Measurements from ENCODE around the gene ODAD4.

ODAD4 gene

GRCh38 chr17:41972571-41973407, 42.4 kb downstream of the ODAD4 start:
- no peak for DNase-seq

GRCh38 chr17:41973408-41973811, 43.0 kb downstream of the ODAD4 start:
- no peak for DNase-seq

- no peak for DNase-seq
Observed at GRCh38 chr17:41974031-41974430, 43.6 kb downstream of the ODAD4 start.

GRCh38 chr17:41974658-41975057, 44.2 kb downstream of the ODAD4 start:
- DNase-seq = no peak

- DNase-seq = no peak
Observed at GRCh38 chr17:41975099-41976083, 45.0 kb downstream of the ODAD4 start.

GRCh38 chr17:41976142-41976768, 45.8 kb downstream of the ODAD4 start:
- DNase-seq = no peak

- DNase-seq = no peak
Observed at GRCh38 chr17:41977991-41978390, 47.6 kb downstream of the ODAD4 start.

- no peak for DNase-seq
Observed at GRCh38 chr17:41982026-41982760, 51.8 kb downstream of the ODAD4 start.

GRCh38 chr17:41984454-41984853, 54.0 kb downstream of the ODAD4 start:
- DNase-seq = no peak

GRCh38 chr17:41985919-41986318, 55.5 kb downstream of the ODAD4 start:
- DNase-seq = no peak

GRCh38 chr17:41986634-41987033, 56.2 kb downstream of the ODAD4 start:
- DNase-seq = no peak

- DNase-seq = no peak
Observed at GRCh38 chr17:41987642-41988041, 57.2 kb downstream of the ODAD4 start.

GRCh38 chr17:41988418-41988817, 58.0 kb downstream of the ODAD4 start:
- no peak for DNase-seq

- DNase-seq = no peak
Observed at GRCh38 chr17:41989702-41990419, 59.4 kb downstream of the ODAD4 start.

- no peak for DNase-seq
Observed at GRCh38 chr17:41992576-41992975, 62.2 kb downstream of the ODAD4 start.

GRCh38 chr17:41996855-41997164, 66.4 kb downstream of the ODAD4 start:
- no peak for DNase-seq

GRCh38 chr17:41998497-41998896, 68.1 kb downstream of the ODAD4 start:
- no peak for DNase-seq

GRCh38 chr17:42000413-42001133, 70.2 kb downstream of the ODAD4 start:
- DNase-seq = no peak

GRCh38 chr17:42001729-42002128, 71.3 kb downstream of the ODAD4 start:
- no peak for DNase-seq

- no peak for DNase-seq
Observed at GRCh38 chr17:42002175-42002791, 71.9 kb downstream of the ODAD4 start.

- DNase-seq = no peak
Observed at GRCh38 chr17:42002792-42003301, 72.4 kb downstream of the ODAD4 start.

Measured in DMS 273 treated with DMSO at 0.1 percent for 48 hours (cell line).